Stomach (tissue), 9 donors: ENCODE measurements around the gene COPS2. TPM values are rescaled to one million over a fixed set of nuclear protein-coding genes. Genes with fewer than 3 reads are reported as not detected.

Source experiments
- DNase-seq, 2 donors: peaks; one replicate each; pipeline versions ENCODE4 v3.0.0 to v3.0.0-alpha.2; 2013 to 2019
- H3K27ac ChIP-seq, 5 donors: fragments of 200-600 bp in 4 of 5; sonication (generic) in 4 of 5; one replicate each; pipeline ENCODE4 v1.5.1; 2013 to 2019; ENCODE audit warnings: mild to moderate bottlenecking in 1 of 5, moderate library complexity in 1 of 5
- H3K27me3 ChIP-seq, 3 donors: fragments of 200-600 bp; sonication (generic); one replicate each; pipeline ENCODE4 v1.5.1; 2017 to 2019; ENCODE audit warnings: mixed run types in 1 of 3
- H3K36me3 ChIP-seq, 4 donors: fragments of 200-600 bp; sonication (generic); 1 replicate in 3 of 4; 2 replicates in 1 of 4; pipeline ENCODE4 v1.5.1; 2016 to 2019
- H3K4me1 ChIP-seq, 4 donors: fragments of 200-600 bp; sonication (generic); one replicate each; pipeline ENCODE4 v1.5.1; 2016 to 2019
- H3K4me3 ChIP-seq, 4 donors: fragments of 200-600 bp; sonication (generic) in 3 of 4; one replicate each; pipeline ENCODE4 v1.5.1; 2016 to 2019; ENCODE audit warnings: mild to moderate bottlenecking in 1 of 4
- H3K9me3 ChIP-seq, 4 donors: fragments of 200-600 bp; sonication (generic); one replicate each; pipeline ENCODE4 v1.5.1; 2016 to 2019
- EP300 ChIP-seq: sonication (generic); formaldehyde crosslinking; IDR thresholded peaks from one replicate; pipeline ENCODE4 v1.6.1; 2017; ENCODE audit warnings: antibody characterized with exemption
- POLR2A ChIP-seq, 4 donors: fragments of 450-650 bp; IDR thresholded peaks; one replicate each; pipeline ENCODE4 v1.6.1; 2016; ENCODE audit warnings: antibody characterized with exemption in 4 of 4, control low read depth in 2 of 4, mild to moderate bottlenecking in 1 of 4, moderate library complexity in 1 of 4
- POLR2AphosphoS5 ChIP-seq, 3 donors: sonication (generic); formaldehyde crosslinking; IDR thresholded peaks; one replicate each; pipeline ENCODE4 v1.6.1; 2016; ENCODE audit warnings: antibody characterized with exemption in 3 of 3
- WGBS, 5 donors: extraction: QIAGEN DNeasy Blood & Tissue Kit in 3 of 5; methylation state at CpG; one replicate each; pipeline versions ENCODE4 v1.1.5 to v1.1.7; 2013 to 2018; 5-methylcytosine and 5-hydroxymethylcytosine counted together
- intact Hi-C: fragments of 100-400 bp; cut with DNase I; formaldehyde crosslinking; loops from one replicate; pipeline ENCODE4 v1.15.1; 2023; ENCODE audit warnings: low total_unique reads
- polyA plus RNA-seq, 3 donors: library from polyadenylated mRNA; stranded (reverse); fragments of 200-250 nt; gene quantifications; one replicate each; pipeline ENCODE4 v1.2.3, GENCODE V29; 2013
- total RNA-seq, 5 donors: library from RNA; depleted of rRNA; stranded (reverse); fragments of >200 nt; gene quantifications; one replicate each; pipeline versions ENCODE4 v1.1.0 to v1.2.3, GENCODE V29; 2014 to 2016
- TF ChIP-seq, protein P1 (sequence below), 7 experiments: fragments of 450-650 bp in 4 of 7; fragments of 200-600 bp in 3 of 7; sonication (generic) in 3 of 7; IDR thresholded peaks; one replicate each; pipeline ENCODE4 v1.5.1; 2016 to 2019; ENCODE audit warnings: antibody characterized with exemption in 7 of 7, control low read depth in 2 of 7, mild to moderate bottlenecking in 1 of 7
- donor health status: healthy with polysubstance abuse.
- donor health status: Bipolar disorder and iron deficiency.
- donor health status: healthy.

The COPS2 gene
- total and polyA plus RNA-seq, 8 donors, result 4.3 to 134 (median 52.6) TPM

DNA sequence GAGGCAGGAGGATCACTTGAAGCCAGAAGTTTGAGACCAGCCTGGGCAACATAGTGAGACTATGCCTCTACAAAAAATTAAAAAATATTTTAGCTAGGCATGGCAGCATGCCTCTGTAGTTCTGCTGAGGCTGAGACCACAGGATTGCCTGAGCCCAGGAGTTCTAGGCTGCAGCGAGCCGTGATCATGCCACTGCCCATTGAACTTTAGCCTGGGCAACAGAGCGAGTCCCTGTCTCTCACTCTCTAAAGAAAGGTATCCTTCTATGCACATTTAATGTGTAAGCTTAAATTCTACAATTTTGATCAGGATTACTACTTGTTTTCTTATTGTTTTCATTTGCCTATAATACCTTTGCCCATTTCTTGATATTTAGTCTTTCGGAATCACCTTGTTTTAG is 41.5 kb upstream of the COPS2 start:
- TF ChIP-seq, protein P1, sequence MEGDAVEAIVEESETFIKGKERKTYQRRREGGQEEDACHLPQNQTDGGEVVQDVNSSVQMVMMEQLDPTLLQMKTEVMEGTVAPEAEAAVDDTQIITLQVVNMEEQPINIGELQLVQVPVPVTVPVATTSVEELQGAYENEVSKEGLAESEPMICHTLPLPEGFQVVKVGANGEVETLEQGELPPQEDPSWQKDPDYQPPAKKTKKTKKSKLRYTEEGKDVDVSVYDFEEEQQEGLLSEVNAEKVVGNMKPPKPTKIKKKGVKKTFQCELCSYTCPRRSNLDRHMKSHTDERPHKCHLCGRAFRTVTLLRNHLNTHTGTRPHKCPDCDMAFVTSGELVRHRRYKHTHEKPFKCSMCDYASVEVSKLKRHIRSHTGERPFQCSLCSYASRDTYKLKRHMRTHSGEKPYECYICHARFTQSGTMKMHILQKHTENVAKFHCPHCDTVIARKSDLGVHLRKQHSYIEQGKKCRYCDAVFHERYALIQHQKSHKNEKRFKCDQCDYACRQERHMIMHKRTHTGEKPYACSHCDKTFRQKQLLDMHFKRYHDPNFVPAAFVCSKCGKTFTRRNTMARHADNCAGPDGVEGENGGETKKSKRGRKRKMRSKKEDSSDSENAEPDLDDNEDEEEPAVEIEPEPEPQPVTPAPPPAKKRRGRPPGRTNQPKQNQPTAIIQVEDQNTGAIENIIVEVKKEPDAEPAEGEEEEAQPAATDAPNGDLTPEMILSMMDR (IDR thresholded peaks at IDR 0.05), result no peak
- TF ChIP-seq EP300 (no peak), POLR2A (IDR thresholded peaks at IDR 0.05) (no peak), POLR2AphosphoS5 (IDR thresholded peaks at IDR 0.05) (no peak)
- no peaks in the 10 kb centered on the region for H3K27me3 ChIP-seq
- intact Hi-C loops, result no loop called here
- 94 to 99% (median 98%) methylated on average over 4 of the region's 4 CpGs for WGBS, 5 donors
- no peaks in the 10 kb centered on the region for H3K9me3 ChIP-seq
- peaks cover 0 to 6% (median 6%) of the 10 kb centered on the region in 4 donors for H3K36me3 ChIP-seq
- peaks cover 0 to 20% (median 2%) of the 10 kb centered on the region in 4 donors for H3K4me1 ChIP-seq
- H3K4me3 ChIP-seq, result no peak overlapping the region
- no peak for DNase-seq
- H3K27ac ChIP-seq, result no peak overlapping the region

DNA sequence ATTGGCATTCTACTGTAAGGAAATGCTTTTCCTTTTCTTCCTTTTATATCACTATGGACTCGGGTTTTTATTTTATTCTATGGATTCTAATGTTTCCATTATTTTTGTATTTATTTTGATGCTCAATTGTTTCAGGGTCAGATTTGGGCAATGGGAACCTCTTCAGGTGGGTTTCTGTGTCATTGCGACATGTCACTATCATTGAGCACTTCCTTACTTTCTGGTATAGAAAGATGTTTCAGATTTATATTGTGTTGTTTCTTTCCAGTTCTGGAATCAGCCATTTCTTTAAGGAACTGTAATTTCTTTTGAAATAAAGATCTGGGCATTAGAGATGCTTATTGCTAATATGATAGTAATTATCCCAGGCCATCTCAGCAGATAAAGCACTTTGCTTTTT is 36.5 kb upstream of the COPS2 start:
- H3K9me3 ChIP-seq, result no peaks in the 10 kb centered on the region
- H3K27me3 ChIP-seq, result no peaks in the 10 kb centered on the region
- TF ChIP-seq, protein P1 (IDR thresholded peaks at IDR 0.05), result no peak
- TF ChIP-seq POLR2A (IDR thresholded peaks at IDR 0.05) (no peak), POLR2AphosphoS5 (IDR thresholded peaks at IDR 0.05) (no peak), EP300 (no peak)
- H3K4me1 ChIP-seq, result peaks cover 0 to 11% (median 2%) of the 10 kb centered on the region in 4 donors
- intact Hi-C loops, result no loop called here
- H3K4me3 ChIP-seq, result no peak overlapping the region
- DNase-seq, result no peak
- WGBS, 5 donors, result 87 to 99% (median 95%) methylated on average over 2 of the region's 2 CpGs
- no peak overlapping the region for H3K27ac ChIP-seq
- peaks cover 0 to 7% (median 0%) of the 10 kb centered on the region in 4 donors for H3K36me3 ChIP-seq

DNA sequence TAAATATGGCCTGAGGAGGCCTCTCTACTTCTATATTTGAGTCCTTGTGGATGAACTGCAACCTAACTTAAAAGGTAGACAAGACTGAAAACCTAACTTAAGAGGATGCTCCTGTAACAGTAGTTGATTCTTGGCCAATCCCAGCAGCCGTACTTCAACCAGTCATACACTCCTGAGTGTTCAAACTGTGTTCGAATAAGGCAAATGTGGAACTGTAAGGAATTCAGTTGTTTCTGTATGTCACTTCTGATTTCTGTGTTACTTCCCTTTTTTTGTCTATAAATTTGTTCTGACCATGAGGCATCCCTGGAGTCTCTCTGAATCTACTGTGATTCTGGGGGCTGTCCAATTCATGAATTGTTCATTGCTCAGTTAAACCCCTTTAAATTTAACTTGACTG is 35.2 kb upstream of the COPS2 start:
- TF ChIP-seq POLR2AphosphoS5 (IDR thresholded peaks at IDR 0.05) (no peak), POLR2A (IDR thresholded peaks at IDR 0.05) (no peak), EP300 (no peak)
- TF ChIP-seq, protein P1 (IDR thresholded peaks at IDR 0.05), result no peak
- 83 to 88% (median 87%) methylated on average over 2 of the region's 2 CpGs for WGBS, 5 donors

DNA sequence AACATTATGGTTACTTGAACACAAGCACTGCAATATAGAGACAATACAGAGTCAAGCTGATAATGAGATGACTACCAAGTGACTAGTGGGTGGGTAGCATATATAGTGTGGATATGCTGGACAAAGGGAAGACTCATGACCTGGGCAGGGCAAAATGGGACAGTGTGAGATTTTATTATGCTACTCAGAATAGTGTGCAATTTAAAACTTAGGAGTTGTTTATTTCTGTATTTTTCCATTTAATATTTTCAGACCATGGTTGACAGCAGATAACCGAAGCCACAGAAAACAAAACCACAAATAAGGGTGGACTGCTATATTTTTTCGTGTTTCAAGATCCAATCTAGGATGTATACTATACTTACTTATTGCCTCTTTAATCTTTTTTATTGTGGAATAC is 34.2 kb upstream of the COPS2 start:
- H3K27me3 ChIP-seq, result no peaks in the 10 kb centered on the region
- 82 to 95% (median 87%) methylated on average over 2 of the region's 2 CpGs for WGBS, 5 donors
- peaks cover 0 to 5% (median 0%) of the 10 kb centered on the region in 4 donors for H3K4me1 ChIP-seq
- no peaks in the 10 kb centered on the region for H3K9me3 ChIP-seq
- H3K4me3 ChIP-seq, result no peak overlapping the region
- intact Hi-C loops, result no loop called here
- H3K36me3 ChIP-seq, result peaks cover 0 to 7% (median 0%) of the 10 kb centered on the region in 4 donors
- no peak for DNase-seq
- TF ChIP-seq, protein P1 (IDR thresholded peaks at IDR 0.05), result no peak
- TF ChIP-seq POLR2AphosphoS5 (IDR thresholded peaks at IDR 0.05) (no peak), EP300 (no peak), POLR2A (IDR thresholded peaks at IDR 0.05) (no peak)
- no peak overlapping the region for H3K27ac ChIP-seq

More for the DNA sequence above, 35.2 kb upstream of the COPS2 start:
- intact Hi-C loops, result no loop called here
- no peak for DNase-seq
- Histone ChIP-seq H3K4me3 (no peak overlapping the region), H3K36me3 (peaks cover 0 to 7% (median 0%) of the 10 kb centered on the region in 4 donors), H3K27me3 (no peaks in the 10 kb centered on the region), H3K9me3 (no peaks in the 10 kb centered on the region), H3K27ac (no peak overlapping the region), H3K4me1 (peaks cover 0 to 5% (median 1%) of the 10 kb centered on the region in 4 donors)
